ENCODE measurements around the gene EPN3.
A peak's percentile ranks its signal among the peaks of the same experiment; 100 is the strongest.

Gene EPN3

GRCh38 chr17:50588391-50589049 lies 56.0 kb downstream of the EPN3 start:
- TF ChIP-seq USF1 (IDR thresholded peaks at IDR 0.05) (0 out of 2 replicates have a peak, but pooled peaks have one; percentile 6), NFIC (IDR thresholded peaks at IDR 0.05) (peak; percentile 73), ZBTB7A (IDR thresholded peaks at IDR 0.05; ENCODE audit: low read depth) (0 out of 2 replicates have a peak, but pooled peaks have one; percentile 15), TEAD4 (IDR thresholded peaks at IDR 0.05) (peak; percentile 31; the same call in 1 of the 2 replicates), TAF1 (IDR thresholded peaks at IDR 0.05; ENCODE audit: low read depth) (no peak), CEBPB (IDR thresholded peaks at IDR 0.05) (no peak), YY1 (IDR thresholded peaks at IDR 0.05; ENCODE audit: low read depth) (no peak), TCF12 (IDR thresholded peaks at IDR 0.05; ENCODE audit: low read depth) (no peak)

- 0 out of 2 replicates have a peak, but pooled peaks have one; percentile 0 for TF ChIP-seq ZBTB7A (IDR thresholded peaks at IDR 0.05; ENCODE audit: low read depth)
- no peak for TF ChIP-seq TEAD4 (IDR thresholded peaks at IDR 0.05)
- TF ChIP-seq TCF12 (IDR thresholded peaks at IDR 0.05; ENCODE audit: low read depth) = no peak
- TF ChIP-seq EP300 (IDR thresholded peaks at IDR 0.05; ENCODE audit: borderline replicate concordance) = no peak
- no peak for TF ChIP-seq MAX (IDR thresholded peaks at IDR 0.05)
Observed at GRCh38 chr17:50589095-50589705, 56.7 kb downstream of the EPN3 start.

GRCh38 chr17:50590946-50591737 lies 58.6 kb downstream of the EPN3 start:
- TF ChIP-seq TEAD4 (IDR thresholded peaks at IDR 0.05) (no peak), EP300 (IDR thresholded peaks at IDR 0.05; ENCODE audit: borderline replicate concordance) (no peak), FOXM1 (IDR thresholded peaks at IDR 0.05; ENCODE audit: borderline replicate concordance, low read depth) (no peak)

- TF ChIP-seq EP300 (IDR thresholded peaks at IDR 0.05; ENCODE audit: borderline replicate concordance) (no peak), REST (IDR thresholded peaks at IDR 0.05; ENCODE audit: low read depth) (no peak), RAD21 (IDR thresholded peaks at IDR 0.05; ENCODE audit: low read depth) (no peak), EGR1 (IDR thresholded peaks at IDR 0.05) (no peak), ZBTB7A (IDR thresholded peaks at IDR 0.05; ENCODE audit: low read depth) (no peak), FOXM1 (IDR thresholded peaks at IDR 0.05; ENCODE audit: borderline replicate concordance, low read depth) (no peak), TEAD4 (IDR thresholded peaks at IDR 0.05) (no peak), TCF12 (IDR thresholded peaks at IDR 0.05; ENCODE audit: low read depth) (no peak), CEBPB (IDR thresholded peaks at IDR 0.05) (no peak), CREB1 (IDR thresholded peaks at IDR 0.05; ENCODE audit: low read depth) (no peak), USF1 (IDR thresholded peaks at IDR 0.05) (no peak), NFIC (IDR thresholded peaks at IDR 0.05) (no peak), YY1 (IDR thresholded peaks at IDR 0.05; ENCODE audit: low read depth) (no peak), TAF1 (IDR thresholded peaks at IDR 0.05; ENCODE audit: low read depth) (no peak), MAX (IDR thresholded peaks at IDR 0.05) (no peak)
Observed at GRCh38 chr17:50593321-50593720, 60.8 kb downstream of the EPN3 start.

All from Ishikawa (cell line).